NCI-H2196 (cell line): ENCODE measurements around the gene MAP4K2.
A peak's percentile ranks its signal among the peaks of the same experiment; 100 is the strongest.

Experiments
- DNase-seq: peaks from one replicate; lab custom pipeline; 2025; ENCODE audit not compliant: unreplicated experiment; lab: John Stamatoyannopoulos, UW

The MAP4K2 gene

DNA sequence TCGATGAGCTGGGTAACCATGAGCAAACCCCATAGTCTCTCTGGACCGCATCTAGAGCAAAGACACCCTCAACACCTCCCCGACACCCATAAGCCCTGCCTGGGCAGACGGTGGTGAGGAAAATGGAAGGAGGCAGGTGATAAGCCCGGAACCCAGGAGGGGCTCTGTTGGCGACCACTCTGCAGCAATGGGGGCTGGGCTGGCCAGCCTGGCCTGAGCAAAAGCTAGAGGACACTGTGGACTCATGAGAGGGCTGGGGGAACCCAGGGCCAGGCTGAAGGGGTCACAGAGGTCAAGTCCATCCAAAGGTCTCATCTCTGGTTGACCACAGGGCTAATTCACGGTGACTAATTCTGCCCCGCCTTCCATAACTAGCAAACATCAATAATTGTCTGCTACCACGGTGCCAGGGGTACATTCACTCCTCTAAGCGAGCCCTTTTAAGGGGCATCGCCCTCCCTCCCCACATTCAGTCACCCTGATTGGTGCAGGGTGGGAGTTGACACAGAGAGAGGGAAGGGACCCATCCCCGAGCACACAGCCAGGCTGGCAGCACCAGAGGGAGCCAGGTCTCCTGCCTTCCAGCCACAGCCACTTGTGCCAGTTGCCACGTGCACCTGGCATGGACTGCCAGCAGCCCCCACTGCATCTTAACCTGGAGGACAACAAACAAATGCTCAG lies 47.2 kb downstream of the MAP4K2 start:
- DNase-seq, result no peak

DNA sequence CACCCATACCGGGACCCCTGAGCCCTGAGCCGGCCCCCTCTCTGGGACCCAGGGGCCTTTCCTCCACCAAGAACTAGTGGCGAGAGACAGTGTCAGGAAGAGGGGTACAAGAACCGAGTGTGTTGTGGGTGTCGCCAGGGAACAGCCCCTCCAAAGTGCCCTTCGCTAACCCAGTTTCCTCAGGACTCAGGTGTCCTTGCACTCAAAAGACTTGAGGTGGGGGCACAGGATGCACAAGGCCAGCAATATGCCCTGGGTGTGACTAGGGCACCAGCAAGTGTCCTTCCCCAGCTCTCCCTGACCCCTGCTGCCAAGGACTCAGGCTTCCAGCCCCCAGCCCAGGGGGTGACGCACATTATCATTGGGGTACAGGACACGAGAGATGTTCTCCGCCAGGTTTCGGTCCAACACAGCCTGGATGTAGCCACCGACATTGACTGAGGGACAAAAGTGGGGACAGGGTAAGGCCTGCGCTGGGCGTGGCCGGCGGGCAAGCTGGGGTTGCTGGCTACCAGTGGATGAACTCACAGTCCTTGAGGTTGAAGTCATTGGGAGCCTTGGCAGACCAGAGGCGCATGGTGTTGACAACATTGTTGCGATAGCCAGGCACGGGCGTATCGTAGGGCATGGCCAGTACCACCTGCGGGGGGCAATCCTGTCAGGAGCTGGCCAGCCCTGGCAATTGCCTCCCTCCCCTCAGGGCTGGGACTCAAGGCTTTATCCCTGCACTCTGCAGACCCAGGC lies 47.9 kb downstream of the MAP4K2 start:
- no peak for DNase-seq

DNA sequence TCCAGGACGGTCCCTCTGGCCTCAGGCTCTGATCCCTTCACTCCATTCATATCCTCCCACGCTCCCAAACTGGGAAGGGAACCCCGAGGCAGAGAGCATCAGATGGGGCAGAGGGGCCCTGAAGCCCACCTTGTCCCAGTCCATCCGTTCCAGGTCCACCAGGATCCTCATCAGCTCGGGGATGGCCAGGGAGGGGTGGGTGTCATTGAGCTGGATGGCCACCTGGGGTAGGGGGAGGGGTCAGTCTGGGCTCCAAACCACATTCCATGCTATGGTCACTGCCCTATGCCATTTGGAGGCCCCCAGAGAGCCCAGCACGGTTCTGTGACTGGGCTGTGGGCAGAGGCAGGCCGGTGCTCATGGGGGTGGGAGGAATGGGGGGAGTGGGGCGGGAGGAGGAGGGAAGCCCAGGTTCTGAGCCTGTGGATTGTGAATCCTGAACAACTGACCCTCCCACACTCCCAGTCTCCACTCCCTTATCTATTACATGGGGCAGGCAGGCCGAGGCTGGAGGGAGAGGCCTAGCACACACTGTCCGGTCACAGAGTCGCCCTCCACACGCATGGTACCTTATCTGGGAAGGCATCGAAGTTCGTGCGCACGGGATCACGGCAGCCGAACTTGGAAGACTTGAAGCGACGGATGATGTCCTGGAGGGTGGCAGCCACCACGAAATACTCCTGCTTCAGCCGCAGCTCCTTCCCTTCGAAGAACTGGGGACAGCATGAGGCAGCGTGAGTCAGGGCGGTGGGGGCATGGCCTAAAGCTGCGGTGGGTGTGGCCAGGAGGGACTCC lies 48.7 kb downstream of the MAP4K2 start:
- no peak for DNase-seq

DNA sequence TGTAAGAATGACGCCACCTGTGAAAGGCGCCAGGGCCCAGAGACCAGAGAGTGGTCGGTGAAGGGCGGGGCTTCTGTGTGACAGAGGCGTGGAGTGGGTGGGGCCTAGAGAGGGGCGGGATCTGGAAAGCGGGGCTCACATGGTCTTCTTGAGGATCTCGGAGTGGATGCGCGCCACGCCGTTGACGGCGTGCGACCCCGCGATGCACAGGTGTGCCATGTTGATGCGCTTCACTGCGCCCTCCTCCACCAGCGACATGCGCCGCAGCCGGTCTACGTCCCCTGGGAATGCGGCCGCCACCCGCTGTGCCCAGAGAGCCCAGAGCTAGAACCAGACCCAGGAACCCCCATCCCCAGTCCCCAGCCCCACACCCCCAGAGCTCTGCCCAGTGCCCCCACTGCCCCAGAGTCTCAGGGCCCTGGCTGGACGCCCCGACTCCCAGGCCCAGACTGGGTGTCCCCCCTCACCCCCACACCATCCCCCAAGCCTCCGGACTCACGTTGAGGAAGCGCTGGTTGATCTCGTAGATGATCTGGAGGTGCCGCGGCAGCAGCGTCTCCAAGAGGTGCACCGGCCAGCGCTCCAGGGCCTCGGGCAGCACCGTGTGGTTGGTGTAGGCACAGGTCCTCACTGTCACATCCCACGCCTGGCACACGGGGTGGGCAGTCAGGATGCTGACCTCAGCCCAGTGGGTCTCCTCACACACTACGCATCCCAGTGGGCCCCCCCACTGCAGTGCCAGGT lies 49.5 kb downstream of the MAP4K2 start:
- no peak for DNase-seq

DNA sequence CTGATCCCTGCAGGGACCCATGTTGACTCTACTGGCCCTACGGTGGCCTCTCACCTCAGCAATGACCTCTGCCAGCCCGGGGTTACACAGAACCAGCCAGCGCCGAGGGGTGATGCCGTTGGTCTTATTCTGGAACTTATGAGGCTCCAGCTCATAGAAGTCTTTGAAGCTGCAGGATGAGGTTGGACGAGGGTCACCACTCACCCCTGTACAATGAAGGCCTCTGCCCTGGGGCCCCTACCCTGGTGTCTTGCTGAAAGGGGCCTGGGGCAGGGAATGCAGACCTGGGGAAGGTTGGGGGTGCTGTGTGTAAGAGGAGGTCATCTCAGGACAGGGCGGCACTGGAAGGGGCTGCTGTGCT lies 50.0 kb downstream of the MAP4K2 start:
- no peak for DNase-seq

DNA sequence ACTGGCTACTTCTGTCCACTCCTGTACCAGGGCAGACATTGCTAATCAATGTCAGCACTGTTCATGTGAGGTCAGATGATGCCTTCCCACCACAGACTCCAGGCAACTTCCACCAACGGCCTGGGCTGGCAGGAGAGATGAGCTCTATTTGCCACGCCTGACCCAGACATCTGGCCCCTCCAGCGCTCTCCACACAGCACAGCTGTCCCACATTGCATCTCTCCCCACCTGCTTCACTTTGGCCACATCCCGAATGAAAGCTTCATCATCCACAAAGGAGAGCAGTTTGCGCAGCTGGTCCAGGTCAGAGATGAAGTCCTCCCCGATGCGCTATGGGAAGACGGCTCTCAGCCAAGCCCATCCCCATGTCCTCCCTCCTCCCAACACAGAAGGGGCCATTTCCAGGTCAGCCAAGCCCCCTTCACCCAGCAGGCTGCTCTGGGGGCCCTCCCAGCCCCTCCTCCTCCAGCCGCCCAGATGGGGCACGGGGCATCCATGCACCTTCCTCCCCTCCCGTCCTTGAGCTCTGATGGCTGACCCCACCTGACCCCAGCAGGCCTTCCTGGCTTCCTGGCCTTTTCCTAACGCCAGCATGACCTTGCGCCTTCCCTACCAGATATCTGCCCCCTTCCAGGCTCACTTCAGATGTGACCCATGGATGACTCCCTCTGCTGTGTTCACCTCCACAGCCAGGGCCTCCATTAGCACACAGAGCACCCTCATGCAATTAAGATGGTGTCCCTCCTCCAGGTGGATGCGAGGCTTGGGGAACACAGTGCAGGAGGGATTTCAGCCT lies 50.6 kb downstream of the MAP4K2 start:
- peak; percentile 51 for DNase-seq

DNA sequence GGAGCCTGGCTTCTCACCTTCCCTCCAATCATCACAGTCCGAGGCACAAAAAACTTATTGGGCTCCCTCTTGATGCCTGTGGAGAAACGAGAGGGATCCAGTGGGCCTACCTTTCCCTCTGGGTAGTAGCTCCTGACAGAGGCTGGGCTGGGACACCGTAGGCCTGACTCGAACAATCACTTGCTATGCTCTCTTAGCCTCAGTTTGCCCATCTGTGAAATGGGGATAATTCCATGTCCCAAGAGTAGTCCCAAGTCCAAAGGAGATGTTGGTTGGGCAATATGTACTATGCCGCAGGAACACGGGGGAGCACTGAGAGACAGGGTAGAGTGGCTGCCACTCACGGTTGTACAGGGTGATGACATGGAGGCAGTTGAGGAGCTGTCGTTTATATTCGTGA lies 51.4 kb downstream of the MAP4K2 start:
- DNase-seq, result no peak

DNA sequence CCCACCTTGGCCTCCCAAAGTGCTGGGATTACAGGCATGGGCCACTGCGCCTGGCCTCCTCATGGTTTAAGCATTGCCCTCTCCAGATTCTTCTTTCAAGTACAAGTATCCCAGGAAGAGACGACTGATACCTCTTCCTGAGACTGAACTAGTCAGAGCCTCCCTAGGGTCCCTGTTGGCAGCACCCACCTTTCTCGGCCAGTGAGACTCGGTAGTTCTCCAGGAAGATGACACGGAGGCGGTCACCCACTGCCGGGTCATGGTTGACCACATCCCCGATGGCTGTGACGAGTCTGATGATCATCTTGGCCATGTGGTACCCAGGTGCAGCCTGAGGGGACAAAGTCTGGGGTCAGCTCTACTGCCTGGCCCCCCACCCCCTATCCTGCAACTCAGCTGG lies 51.9 kb downstream of the MAP4K2 start:
- DNase-seq, result no peak

DNA sequence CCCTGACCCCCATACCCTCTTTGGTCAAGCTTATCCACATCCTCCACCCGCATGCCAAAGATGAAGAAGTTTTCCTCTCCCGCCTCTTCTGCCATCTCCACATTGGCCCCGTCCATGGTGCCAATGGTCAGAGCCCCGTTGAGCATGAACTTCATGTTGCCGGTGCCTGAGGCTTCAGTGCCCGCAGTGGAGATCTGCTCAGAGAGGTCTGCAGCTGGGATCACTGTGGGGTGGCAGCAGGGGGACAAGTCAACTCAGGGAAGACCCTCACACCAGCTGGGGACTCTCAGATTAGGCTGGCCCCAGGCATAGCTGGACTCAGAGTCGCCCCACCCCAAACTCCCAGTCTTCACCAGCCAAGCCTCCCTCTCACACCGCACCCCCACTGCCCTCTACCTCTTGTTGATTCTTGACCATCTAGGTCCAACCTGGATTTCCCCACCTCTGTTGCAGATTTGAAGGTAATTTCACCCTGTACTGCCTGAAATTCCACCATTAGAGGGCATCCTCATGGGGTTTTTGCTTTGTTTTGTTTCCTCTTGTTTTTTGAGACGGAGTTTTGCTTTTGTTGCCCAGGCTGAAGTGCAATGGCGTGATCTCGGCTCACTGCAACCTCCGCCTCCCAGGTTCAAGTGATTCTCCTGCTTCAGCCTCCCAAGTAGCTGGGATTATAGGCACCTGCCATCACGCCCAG lies 52.5 kb downstream of the MAP4K2 start:
- no peak for DNase-seq

DNA sequence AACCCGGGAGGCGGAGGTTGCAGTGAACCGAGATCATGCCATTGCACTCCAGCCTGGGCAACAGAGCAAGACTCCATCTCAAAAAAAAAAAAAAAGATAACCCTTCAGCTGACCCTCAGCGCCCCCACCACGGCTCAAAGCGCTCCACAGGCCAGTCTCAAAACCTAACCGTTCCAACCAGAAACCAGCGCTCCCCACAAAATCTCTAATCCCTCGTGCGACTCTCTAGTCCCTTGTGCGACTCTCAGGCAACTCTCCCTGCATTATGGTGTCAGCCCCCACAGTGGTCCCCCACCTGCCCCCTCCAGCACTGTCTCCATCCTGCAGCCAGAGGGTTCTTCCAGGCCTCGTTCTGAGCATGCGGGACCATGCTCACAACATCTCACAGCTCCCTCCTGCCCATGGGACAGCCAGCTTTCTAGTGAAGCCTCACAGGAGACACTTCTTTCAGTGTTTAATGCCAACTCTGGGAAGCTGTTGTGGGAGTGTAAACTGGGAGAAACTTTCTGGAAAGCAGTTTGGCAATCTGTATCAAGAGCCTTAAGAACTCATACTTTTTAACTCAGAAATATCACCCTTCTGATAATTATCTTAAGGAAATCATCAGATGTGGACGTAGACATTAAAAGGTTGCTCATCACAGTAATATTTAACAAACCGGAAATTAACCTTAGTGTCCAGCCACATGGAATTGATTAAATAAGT lies 54.9 kb downstream of the MAP4K2 start:
- no peak for DNase-seq

DNA sequence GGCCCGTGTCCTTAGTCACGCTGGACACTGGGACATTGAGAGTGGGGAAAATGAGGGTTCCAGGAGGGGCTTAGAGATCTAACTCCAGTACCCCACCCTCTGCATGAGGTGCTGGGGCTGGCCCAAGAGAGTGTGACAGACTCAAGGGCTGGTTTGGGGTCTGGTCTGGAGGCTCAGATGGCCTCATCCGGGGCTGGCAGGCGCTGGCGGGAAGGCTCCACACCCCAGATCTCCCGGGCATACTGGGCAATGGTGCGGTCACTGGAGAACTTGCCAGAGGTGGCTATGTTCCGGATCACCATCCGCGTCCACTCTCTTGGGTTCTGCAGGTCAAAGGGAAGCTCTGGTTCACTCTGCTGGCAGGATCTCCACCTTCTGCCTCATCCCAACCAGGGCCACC lies 56.5 kb downstream of the MAP4K2 start:
- DNase-seq, result no peak

DNA sequence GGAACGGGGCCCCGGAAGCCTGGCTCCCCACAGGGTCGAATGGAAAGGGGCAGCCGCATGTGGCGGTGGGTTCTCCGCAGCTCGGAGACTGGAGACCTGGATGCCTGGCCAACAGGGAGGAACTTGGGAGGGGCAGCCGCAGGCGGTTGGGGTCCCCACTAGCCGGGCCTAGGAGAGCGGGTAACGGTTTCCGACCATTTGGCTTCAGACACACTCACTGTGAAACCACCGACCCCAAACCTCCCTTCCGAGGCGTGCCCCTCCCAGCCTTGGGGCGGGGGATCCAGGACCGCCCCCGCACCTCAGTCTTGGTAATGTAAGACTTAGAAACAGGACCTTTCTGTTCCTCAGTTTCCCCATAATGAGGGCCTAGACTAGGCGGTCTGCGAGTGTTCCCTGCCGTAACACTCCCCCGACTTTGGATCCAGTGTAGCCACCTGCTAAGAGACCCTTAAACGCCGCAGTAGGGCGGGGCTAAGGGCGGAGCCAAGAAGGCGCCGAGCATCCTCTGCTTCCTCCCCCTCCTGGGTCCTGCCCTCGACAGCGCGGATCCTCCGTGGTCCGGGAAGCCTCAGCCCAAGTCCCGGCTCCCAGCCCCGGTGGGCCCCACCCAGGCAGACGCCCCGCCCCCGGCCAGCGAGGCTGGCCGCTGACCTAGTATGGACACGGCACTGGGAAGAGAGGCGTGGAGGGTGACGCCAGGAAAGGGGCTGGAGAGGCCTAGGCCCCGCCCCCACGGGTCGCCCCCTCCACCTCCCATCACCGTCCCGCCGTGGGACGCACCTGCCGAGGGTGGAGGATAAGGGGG lies 57.3 kb downstream of the MAP4K2 start:
- no peak for DNase-seq

DNA sequence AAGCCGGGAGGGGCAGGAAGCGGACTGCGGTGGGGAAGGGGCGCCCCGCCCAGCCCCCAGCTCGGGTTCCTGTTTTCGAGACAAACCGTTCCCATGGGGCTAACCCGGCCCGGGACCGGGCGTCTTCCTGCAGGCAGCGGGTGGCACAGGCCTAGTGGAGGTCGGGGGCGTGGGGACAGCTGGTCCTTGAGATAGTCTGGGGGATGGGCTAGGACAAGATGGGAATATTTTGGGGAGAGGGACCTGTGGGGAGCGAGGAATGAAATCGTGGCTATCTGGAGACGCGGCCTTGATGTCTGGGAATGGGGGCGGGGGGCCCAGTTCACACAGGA lies 57.9 kb downstream of the MAP4K2 start:
- no peak for DNase-seq

DNA sequence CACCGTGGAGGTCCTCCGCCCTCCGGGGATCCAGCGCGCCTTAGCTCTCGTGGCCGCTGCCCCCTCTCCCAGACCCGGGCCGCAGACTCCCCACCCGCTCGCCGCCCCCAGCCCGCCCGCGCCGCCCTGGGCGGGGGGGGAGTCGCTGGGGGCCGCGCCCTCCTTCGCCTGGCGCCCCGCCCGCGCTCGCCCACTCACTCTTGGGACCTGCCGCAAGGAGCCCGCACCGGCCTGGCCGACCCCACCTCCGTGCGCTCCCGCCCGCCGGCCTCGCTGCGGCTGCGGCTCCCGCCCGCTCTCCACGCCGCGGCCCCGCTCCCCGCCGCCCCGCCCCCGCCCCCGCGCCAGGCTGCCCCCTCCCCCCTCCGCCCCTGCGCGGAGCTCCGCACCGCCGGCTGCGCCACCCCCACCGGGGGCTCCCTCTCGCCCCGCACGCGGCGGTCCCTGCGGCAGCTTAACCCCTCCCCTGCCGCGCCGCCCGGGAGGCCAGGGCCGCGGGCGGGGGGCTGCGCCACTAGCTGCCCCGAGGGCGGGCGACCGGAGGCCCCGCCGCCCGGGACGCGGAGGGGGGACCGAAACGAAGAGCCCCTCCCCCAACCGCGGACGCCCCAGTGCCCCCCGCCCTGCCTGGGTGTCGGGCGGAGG lies 58.3 kb downstream of the MAP4K2 start:
- no peak for DNase-seq

DNA sequence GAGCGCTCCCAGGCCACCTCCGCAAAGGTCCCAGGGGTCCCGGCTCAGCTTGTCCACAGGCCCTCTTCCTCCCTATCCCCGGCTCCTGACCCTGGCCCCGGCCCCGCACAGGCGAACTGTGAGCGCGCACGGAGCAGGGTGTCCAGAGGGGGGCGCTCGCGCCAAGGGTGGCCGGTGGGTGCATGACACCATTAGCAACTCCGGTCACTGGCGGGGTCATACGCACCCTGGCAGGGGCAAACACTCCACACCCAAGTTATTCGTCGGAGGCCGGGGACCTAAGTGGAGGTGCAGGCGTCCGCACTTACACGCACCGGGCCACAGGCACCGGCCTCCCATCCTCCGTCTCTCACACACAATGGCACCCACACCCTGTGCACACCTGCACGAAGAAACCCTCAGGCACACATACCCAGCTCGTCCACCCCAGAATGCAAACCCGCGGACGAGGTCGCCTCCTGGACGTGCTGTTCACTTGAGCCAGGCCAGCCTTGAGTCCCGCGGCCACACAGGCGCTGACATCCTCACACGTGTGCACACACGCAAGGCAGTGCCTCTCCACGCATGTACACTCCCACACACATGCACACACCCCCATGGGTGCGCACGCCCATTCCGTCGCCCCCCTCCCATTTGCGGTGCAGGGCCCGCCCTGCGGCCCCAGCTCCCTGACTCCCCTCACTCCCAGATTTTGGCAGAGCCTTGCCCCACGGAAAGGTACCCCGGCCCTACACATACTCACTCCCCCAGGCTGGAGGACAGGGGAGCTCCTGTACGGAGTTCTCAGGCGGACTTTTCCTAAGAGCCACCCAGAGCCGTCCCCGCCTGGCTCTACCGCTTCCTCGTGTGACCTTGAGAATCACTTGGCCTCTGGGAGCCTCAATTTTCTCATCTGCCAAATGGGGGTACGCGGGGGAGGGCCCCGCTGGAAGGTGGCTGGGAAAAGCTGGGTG lies 59.1 kb downstream of the MAP4K2 start, which contains the start of gene RASGRP2:
Gene RASGRP2 (minus strand): TSS at position 552 of the 953 bp plus-strand sequence. CDS start 1,276 bp downstream, outside the sequence.
- DNase-seq, result peak; percentile 36

DNA sequence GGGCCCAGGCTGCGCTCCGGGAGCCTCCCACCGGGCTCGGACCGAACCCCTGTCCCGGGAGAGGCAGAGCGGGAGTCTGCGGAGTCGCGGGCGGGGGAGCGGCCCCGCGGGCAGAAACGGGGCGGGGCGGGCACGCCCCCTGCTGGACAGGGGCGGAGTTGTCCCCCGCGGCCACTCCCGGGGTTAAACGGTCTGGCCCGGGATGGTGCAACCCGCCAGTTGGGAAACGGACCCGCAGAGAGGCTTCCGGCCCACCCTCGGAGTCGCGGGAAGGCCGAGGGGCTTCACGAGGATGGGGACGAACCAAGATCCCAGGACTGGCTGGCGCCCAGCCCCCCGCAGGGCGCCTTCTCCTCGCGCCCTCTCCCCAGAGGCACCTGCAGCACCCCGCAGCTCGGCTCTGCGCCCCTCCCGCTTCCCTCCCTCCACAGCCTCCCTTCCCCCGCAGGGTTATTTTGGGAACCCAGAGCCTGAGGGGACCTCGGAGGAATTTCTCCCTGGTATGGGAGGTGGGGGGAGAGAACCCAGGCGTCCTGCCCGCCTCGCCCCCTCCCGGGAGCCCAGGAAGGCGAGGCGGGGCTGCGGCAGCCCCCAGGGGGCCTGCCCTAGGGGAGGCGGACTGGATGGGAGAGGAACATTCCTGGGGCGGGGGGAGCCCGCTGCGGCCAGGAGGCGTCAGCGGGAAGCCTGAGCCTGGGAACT lies 60.0 kb downstream of the MAP4K2 start:
- peak; percentile 63 for DNase-seq
